Neural progenitor cell (in vitro differentiated cells): ENCODE data around the gene NCAPG2. TPM values are rescaled to one million over a fixed set of nuclear protein-coding genes. Genes with fewer than 3 reads are reported as not detected.

Experiments used
- DNase-seq: peaks from one replicate; pipeline ENCODE4 v3.0.0-alpha.2; 2016; ENCODE audit warnings: low spot score
- H2AFZ ChIP-seq: fragments of 200-600 bp; sonication (generic); replicated peaks from 2 replicates; pipeline ENCODE4 v1.6.1; 2016; ENCODE audit warnings: antibody characterized with exemption
- H3F3A ChIP-seq: fragments of 200-600 bp; sonication (generic); 2 replicates; pipeline ENCODE4 v1.6.1; 2016; ENCODE audit warnings: antibody characterized with exemption, low read depth
- H3K27ac ChIP-seq: fragments of 200-600 bp; sonication (generic); 2 replicates; pipeline ENCODE4 v1.5.1; 2016; ENCODE audit warnings: mild to moderate bottlenecking
- H3K27me3 ChIP-seq: fragments of 200-600 bp; sonication (generic); 2 replicates; pipeline ENCODE4 v1.6.1; 2016; ENCODE audit warnings: mild to moderate bottlenecking, moderate library complexity
- H3K36me3 ChIP-seq: fragments of 200-600 bp; sonication (generic); 2 replicates; pipeline ENCODE4 v1.5.1; 2016
- H3K4me1 ChIP-seq: fragments of 200-600 bp; sonication (generic); 2 replicates; pipeline ENCODE4 v1.6.1; 2016; ENCODE audit warnings: mixed run types
- H3K4me2 ChIP-seq: fragments of 200-600 bp; sonication (generic); 2 replicates; pipeline ENCODE4 v1.6.1; 2016
- H3K4me3 ChIP-seq: fragments of 200-600 bp; sonication (generic); 2 replicates; pipeline ENCODE4 v1.5.1; 2016
- H3K79me2 ChIP-seq: fragments of 200-600 bp; sonication (generic); 2 replicates; pipeline ENCODE4 v1.6.1; 2016; ENCODE audit warnings: low read depth
- H3K9ac ChIP-seq: fragments of 200-600 bp; sonication (generic); 2 replicates; pipeline ENCODE4 v1.6.1; 2016
- H3K9me3 ChIP-seq: fragments of 200-600 bp; sonication (generic); 2 replicates; pipeline ENCODE4 v1.5.1; 2016; ENCODE audit warnings: low read depth
- H4K20me1 ChIP-seq: fragments of 200-600 bp; sonication (generic); 2 replicates; pipeline ENCODE4 v1.6.1; 2016; ENCODE audit warnings: low read depth
- H3K27ac Mint-ChIP-seq: 3 replicates; pipeline ENCODE4 v1.8.0; 2021; ENCODE audit warnings: mixed read lengths
- H3K27me3 Mint-ChIP-seq: 2 replicates; pipeline ENCODE4 v1.8.0; 2022; ENCODE audit warnings: low read depth, mild to moderate bottlenecking, inconsistent platforms, moderate library complexity, mixed read lengths; ENCODE audit not compliant: insufficient read depth
- H3K36me3 Mint-ChIP-seq: 3 replicates; pipeline ENCODE4 v1.8.0; 2021; ENCODE audit warnings: mixed read lengths
- H3K4me1 Mint-ChIP-seq: 3 replicates; pipeline ENCODE4 v1.8.0; 2021; ENCODE audit warnings: mixed read lengths
- H3K4me3 Mint-ChIP-seq: 3 replicates; pipeline ENCODE4 v1.8.0; 2021; ENCODE audit warnings: mild to moderate bottlenecking, moderate library complexity, mixed read lengths
- H3K9me3 Mint-ChIP-seq: 3 replicates; pipeline ENCODE4 v1.8.0; 2020; ENCODE audit warnings: mixed read lengths
- CTCF ChIP-seq: fragments of 200-600 bp; sonication (generic); IDR thresholded peaks from 2 replicates; pipeline ENCODE4 v1.5.1; 2017; ENCODE audit warnings: antibody characterized with exemption, mild to moderate bottlenecking
- EZH2 ChIP-seq: fragments of 200-600 bp; sonication (generic); IDR thresholded peaks from 2 replicates; pipeline ENCODE4 v1.6.1; 2017; ENCODE audit warnings: antibody characterized with exemption, mild to moderate bottlenecking, moderate library complexity
- EZH2phosphoT487 ChIP-seq: fragments of 200-600 bp; sonication (generic); IDR thresholded peaks from 2 replicates; pipeline ENCODE4 v1.6.1; 2017; ENCODE audit warnings: antibody characterized with exemption
- total RNA-seq: library from RNA; depleted of rRNA; stranded (reverse); fragments of >200 nt; gene quantifications from 2 replicates; pipeline ENCODE4 v1.2.3, GENCODE V29; 2015; ENCODE audit warnings: low replicate concordance

Gene NCAPG2
- total RNA-seq, 1 donor from 2014 or later: 89.6 TPM

DNA sequence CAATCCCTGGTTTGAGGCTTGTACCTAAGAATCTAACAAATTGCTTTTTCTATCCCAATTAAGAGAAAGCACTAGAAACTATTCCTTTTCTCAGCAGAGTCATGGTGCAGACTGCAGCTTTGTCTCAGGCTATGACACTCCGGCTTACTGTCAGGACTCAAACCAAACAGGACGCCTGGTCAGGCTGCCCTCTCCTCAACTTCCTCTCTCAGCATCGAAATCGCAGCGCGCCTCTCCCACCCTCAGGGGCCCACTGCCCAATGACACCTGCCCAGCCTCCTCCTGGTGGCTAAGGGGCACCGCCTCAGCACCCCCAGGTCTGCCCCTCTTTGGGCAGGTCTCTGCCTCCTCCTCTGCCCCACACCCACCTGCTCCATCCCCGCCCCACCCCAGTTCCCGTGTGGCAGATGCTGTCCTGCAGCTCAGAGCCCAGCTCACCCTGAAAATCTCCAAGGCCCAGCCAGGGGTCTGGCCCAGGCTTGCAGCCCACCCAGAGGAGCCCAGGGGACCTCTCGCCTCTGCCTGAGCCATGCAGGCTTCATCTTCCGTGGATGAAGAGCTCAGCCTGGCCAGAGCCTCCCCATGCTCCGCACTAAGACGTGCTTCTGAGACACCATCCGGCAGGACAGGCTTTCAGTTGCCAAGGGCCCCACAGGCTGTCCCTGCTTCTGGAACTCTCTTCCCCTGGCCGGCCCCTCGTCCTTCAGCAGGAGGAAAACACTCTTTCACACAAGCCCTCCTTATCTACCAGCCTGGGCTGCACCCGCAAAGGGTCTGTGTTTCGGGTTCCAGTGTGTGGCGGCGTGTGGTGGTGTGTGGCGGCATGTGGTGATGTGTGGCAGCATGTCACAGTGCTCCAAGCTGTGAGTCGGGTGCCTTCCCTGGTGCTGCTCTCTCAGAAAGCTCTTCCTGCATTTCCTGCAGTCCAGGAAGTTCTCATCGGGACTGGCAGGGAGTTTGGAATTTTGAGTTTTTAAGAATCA is 100.5 kb downstream of the NCAPG2 start:
- no peak for TF ChIP-seq EZH2
- no peak for TF ChIP-seq CTCF
- no peak for TF ChIP-seq EZH2phosphoT487
- Mint-ChIP-seq H3K27ac (peak overlapping the region; percentile 82), H3K27me3 (no peaks in the 10 kb centered on the region), H3K9me3 (no peaks in the 10 kb centered on the region), H3K4me1 (no peaks in the 10 kb centered on the region), H3K36me3 (no peaks in the 10 kb centered on the region), H3K4me3 (no peak overlapping the region)
- H3K4me2 ChIP-seq: no peak overlapping the region
- DNase-seq: no peak
- no peaks in the 10 kb centered on the region for H3K79me2 ChIP-seq
- H3K4me3 ChIP-seq: no peak overlapping the region
- H3K9me3 ChIP-seq: no peaks in the 10 kb centered on the region
- no peaks in the 10 kb centered on the region for H3K27me3 ChIP-seq
- H3K27ac ChIP-seq: no peak overlapping the region
- H3K4me1 ChIP-seq: no peaks in the 10 kb centered on the region
- H2AFZ ChIP-seq: no peak overlapping the region
- H3F3A ChIP-seq: no peaks in the 10 kb centered on the region
- H3K9ac ChIP-seq: no peak overlapping the region
- no peaks in the 10 kb centered on the region for H4K20me1 ChIP-seq
- H3K36me3 ChIP-seq: no peaks in the 10 kb centered on the region

GRCh38 chr7:158602905-158603772 is 101.5 kb downstream of the NCAPG2 start:
- no peak for DNase-seq
- Histone ChIP-seq H3K4me2 (no peak overlapping the region), H3K36me3 (no peaks in the 10 kb centered on the region), H3K27ac (no peak overlapping the region), H3K27me3 (no peaks in the 10 kb centered on the region), H3F3A (no peaks in the 10 kb centered on the region), H3K9me3 (no peaks in the 10 kb centered on the region), H4K20me1 (no peaks in the 10 kb centered on the region), H2AFZ (no peak overlapping the region), H3K4me1 (no peaks in the 10 kb centered on the region), H3K4me3 (no peak overlapping the region), H3K9ac (no peak overlapping the region), H3K79me2 (no peaks in the 10 kb centered on the region)
- no peak overlapping the region for H3K4me3 Mint-ChIP-seq
- TF ChIP-seq EZH2phosphoT487 (no peak), CTCF (no peak), EZH2 (no peak)
- H3K27me3 Mint-ChIP-seq: no peaks in the 10 kb centered on the region
- H3K36me3 Mint-ChIP-seq: no peaks in the 10 kb centered on the region
- no peaks in the 10 kb centered on the region for H3K9me3 Mint-ChIP-seq
- H3K27ac Mint-ChIP-seq: no peak overlapping the region
- no peaks in the 10 kb centered on the region for H3K4me1 Mint-ChIP-seq

- no peaks in the 10 kb centered on the region for H3K36me3 ChIP-seq
- Mint-ChIP-seq H3K4me3 (no peak overlapping the region), H3K4me1 (no peaks in the 10 kb centered on the region), H3K27ac (no peak overlapping the region), H3K9me3 (no peaks in the 10 kb centered on the region), H3K36me3 (no peaks in the 10 kb centered on the region), H3K27me3 (no peaks in the 10 kb centered on the region)
- no peak overlapping the region for H2AFZ ChIP-seq
- H3K27ac ChIP-seq: no peak overlapping the region
- H4K20me1 ChIP-seq: no peaks in the 10 kb centered on the region
- no peaks in the 10 kb centered on the region for H3K9me3 ChIP-seq
- H3K27me3 ChIP-seq: no peaks in the 10 kb centered on the region
- no peak overlapping the region for H3K9ac ChIP-seq
- no peaks in the 10 kb centered on the region for H3K79me2 ChIP-seq
- no peaks in the 10 kb centered on the region for H3K4me1 ChIP-seq
- no peak overlapping the region for H3K4me3 ChIP-seq
- DNase-seq: no peak
- no peak for TF ChIP-seq EZH2phosphoT487
- no peak for TF ChIP-seq CTCF
- H3K4me2 ChIP-seq: no peak overlapping the region
- H3F3A ChIP-seq: no peaks in the 10 kb centered on the region
Observed at GRCh38 chr7:158602041-158602440, 102.6 kb downstream of the NCAPG2 start.
